ENCODE results near the gene PLEKHG1. TPM values are rescaled to one million over a fixed set of nuclear protein-coding genes. Genes with fewer than 3 reads are reported as not detected.

The PLEKHG1 gene
- total RNA-seq, 1 experiment from 2014 or later, result 2.7 TPM

GRCh38 chr6:150567380-150567779, 32.3 kb upstream of the PLEKHG1 start (continued):
- TF ChIP-seq, protein P1, sequence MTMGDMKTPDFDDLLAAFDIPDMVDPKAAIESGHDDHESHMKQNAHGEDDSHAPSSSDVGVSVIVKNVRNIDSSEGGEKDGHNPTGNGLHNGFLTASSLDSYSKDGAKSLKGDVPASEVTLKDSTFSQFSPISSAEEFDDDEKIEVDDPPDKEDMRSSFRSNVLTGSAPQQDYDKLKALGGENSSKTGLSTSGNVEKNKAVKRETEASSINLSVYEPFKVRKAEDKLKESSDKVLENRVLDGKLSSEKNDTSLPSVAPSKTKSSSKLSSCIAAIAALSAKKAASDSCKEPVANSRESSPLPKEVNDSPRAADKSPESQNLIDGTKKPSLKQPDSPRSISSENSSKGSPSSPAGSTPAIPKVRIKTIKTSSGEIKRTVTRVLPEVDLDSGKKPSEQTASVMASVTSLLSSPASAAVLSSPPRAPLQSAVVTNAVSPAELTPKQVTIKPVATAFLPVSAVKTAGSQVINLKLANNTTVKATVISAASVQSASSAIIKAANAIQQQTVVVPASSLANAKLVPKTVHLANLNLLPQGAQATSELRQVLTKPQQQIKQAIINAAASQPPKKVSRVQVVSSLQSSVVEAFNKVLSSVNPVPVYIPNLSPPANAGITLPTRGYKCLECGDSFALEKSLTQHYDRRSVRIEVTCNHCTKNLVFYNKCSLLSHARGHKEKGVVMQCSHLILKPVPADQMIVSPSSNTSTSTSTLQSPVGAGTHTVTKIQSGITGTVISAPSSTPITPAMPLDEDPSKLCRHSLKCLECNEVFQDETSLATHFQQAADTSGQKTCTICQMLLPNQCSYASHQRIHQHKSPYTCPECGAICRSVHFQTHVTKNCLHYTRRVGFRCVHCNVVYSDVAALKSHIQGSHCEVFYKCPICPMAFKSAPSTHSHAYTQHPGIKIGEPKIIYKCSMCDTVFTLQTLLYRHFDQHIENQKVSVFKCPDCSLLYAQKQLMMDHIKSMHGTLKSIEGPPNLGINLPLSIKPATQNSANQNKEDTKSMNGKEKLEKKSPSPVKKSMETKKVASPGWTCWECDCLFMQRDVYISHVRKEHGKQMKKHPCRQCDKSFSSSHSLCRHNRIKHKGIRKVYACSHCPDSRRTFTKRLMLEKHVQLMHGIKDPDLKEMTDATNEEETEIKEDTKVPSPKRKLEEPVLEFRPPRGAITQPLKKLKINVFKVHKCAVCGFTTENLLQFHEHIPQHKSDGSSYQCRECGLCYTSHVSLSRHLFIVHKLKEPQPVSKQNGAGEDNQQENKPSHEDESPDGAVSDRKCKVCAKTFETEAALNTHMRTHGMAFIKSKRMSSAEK (CRISPR knock-in tag; IDR thresholded peaks at IDR 0.05; ENCODE audit: borderline replicate concordance), result no peak
- TF ChIP-seq FOXJ3 (CRISPR knock-in tag; IDR thresholded peaks at IDR 0.05; ENCODE audit: borderline replicate concordance) (no peak), ERG (CRISPR knock-in tag; IDR thresholded peaks at IDR 0.05) (no peak)

GRCh38 chr6:150567823-150568383, 31.8 kb upstream of the PLEKHG1 start:
- POLR2A ChIA-PET, result no interaction called here
- no peak for ATAC-seq
- H3K36me3 Mint-ChIP-seq, result no peaks in the 10 kb centered on the region
- no peak for DNase-seq (ENCODE audit: low spot score)
- H3K27me3 Mint-ChIP-seq (ENCODE audit: low read depth), result no peaks in the 10 kb centered on the region
- no peak overlapping the region for H3K27ac Mint-ChIP-seq
- peaks cover under 1% of the 10 kb centered on the region; the same call in 1 of the 2 replicates for H3K4me1 Mint-ChIP-seq
- CTCF ChIA-PET, result interaction anchor here (1.1 kb wide), 1 partner anchor 150 kb away, joined by 3 read pairs; no protein-coding TSS in a partner anchor
- 0 out of 2 replicates have a peak, but pooled peaks cover 4% of the 10 kb centered on the region for H3K9me3 Mint-ChIP-seq
- H3K4me3 Mint-ChIP-seq, result no peak overlapping the region
- TF ChIP-seq ZNF396 (CRISPR knock-in tag; IDR thresholded peaks at IDR 0.05; ENCODE audit: borderline replicate concordance), result no peak
- TF ChIP-seq STAT6 (CRISPR knock-in tag; conservative IDR thresholded peaks at IDR 0.05; ENCODE audit: low read depth), result no peak
- TF ChIP-seq FOXP4 (CRISPR knock-in tag; IDR thresholded peaks at IDR 0.05), result no peak
- no peak for TF ChIP-seq GABPB1 (CRISPR knock-in tag; IDR thresholded peaks at IDR 0.05)
- TF ChIP-seq AR (CRISPR knock-in tag; IDR thresholded peaks at IDR 0.05), result no peak
- no peak for TF ChIP-seq IRF2 (CRISPR knock-in tag; IDR thresholded peaks at IDR 0.05; ENCODE audit: borderline replicate concordance, low read depth)
- TF ChIP-seq FOXK1 (CRISPR knock-in tag; IDR thresholded peaks at IDR 0.05), result no peak
- no peak for TF ChIP-seq ZBTB21 (CRISPR knock-in tag; IDR thresholded peaks at IDR 0.05; ENCODE audit: borderline replicate concordance)
- no peak for TF ChIP-seq ZNF423 (CRISPR knock-in tag; IDR thresholded peaks at IDR 0.05)
- no peak for TF ChIP-seq NFYB (CRISPR knock-in tag; conservative IDR thresholded peaks at IDR 0.05; ENCODE audit: low read depth)
- TF ChIP-seq ZNF671 (CRISPR knock-in tag; IDR thresholded peaks at IDR 0.05), result no peak
- TF ChIP-seq SP1 (CRISPR knock-in tag; conservative IDR thresholded peaks at IDR 0.05), result no peak
- TF ChIP-seq EMX1 (CRISPR knock-in tag; IDR thresholded peaks at IDR 0.05), result no peak
- TF ChIP-seq ZNF232 (CRISPR knock-in tag; IDR thresholded peaks at IDR 0.05), result no peak
- no peak for TF ChIP-seq ZNF317 (CRISPR knock-in tag; IDR thresholded peaks at IDR 0.05; ENCODE audit: borderline replicate concordance, low read depth)
- TF ChIP-seq, protein P2, sequence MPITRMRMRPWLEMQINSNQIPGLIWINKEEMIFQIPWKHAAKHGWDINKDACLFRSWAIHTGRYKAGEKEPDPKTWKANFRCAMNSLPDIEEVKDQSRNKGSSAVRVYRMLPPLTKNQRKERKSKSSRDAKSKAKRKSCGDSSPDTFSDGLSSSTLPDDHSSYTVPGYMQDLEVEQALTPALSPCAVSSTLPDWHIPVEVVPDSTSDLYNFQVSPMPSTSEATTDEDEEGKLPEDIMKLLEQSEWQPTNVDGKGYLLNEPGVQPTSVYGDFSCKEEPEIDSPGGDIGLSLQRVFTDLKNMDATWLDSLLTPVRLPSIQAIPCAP (CRISPR knock-in tag; IDR thresholded peaks at IDR 0.05), result no peak
- TF ChIP-seq, protein P3, sequence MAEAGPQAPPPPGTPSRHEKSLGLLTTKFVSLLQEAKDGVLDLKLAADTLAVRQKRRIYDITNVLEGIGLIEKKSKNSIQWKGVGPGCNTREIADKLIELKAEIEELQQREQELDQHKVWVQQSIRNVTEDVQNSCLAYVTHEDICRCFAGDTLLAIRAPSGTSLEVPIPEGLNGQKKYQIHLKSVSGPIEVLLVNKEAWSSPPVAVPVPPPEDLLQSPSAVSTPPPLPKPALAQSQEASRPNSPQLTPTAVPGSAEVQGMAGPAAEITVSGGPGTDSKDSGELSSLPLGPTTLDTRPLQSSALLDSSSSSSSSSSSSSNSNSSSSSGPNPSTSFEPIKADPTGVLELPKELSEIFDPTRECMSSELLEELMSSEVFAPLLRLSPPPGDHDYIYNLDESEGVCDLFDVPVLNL (CRISPR knock-in tag; IDR thresholded peaks at IDR 0.05; ENCODE audit: borderline replicate concordance, low read depth), result no peak
- TF ChIP-seq ZNF416 (CRISPR knock-in tag; IDR thresholded peaks at IDR 0.05), result no peak

All from WTC11 (cell line).